NCI-H2107 treated with DMSO at 0.1 percent for 48 hours (cell line): ENCODE measurements around the gene CDK2.
"Not testable (repeated sequence)": the region's sequence is repeated elsewhere in the genome, so short reads cannot be mapped to it uniquely, and the experiment has no call there.

Source experiments
- DNase-seq: peaks from one replicate; lab custom pipeline; 2025; ENCODE audit not compliant: unreplicated experiment; lab: John Stamatoyannopoulos, UW

The CDK2 gene

GRCh38 chr12:55966408-55967281, at the start of gene CDK2:
Gene CDK2 (plus strand): TSS chr12:55966830. CDS start chr12:55967009, 179 bp downstream.
- peak; percentile 64 for DNase-seq

DNA sequence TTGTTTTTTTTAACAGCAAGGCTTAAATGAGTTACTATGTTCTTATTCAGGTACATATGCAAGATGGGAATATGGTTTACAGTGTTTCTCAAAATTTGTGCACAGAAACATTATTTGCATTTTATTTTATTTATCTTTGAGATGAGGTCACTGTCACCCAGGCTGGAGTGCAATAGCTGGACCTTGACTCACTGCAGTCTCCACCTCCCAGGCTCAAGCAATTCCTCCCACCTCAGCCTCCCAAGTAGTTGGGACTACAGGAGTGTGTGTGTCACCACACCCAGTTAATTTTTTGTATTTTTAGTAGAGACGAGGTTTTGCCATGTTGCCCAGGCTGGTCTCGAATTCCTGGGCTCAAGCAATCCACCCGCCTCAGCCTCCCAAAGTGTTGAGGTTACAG, 47.6 kb upstream of the CDK2 start:
- DNase-seq = not testable (repeated sequence)

GRCh38 chr12:55922126-55922525, 44.5 kb upstream of the CDK2 start:
- DNase-seq = no peak

- DNase-seq = not testable (repeated sequence)
Observed at GRCh38 chr12:55923648-55924047, 43.0 kb upstream of the CDK2 start.

GRCh38 chr12:55925371-55925770, 41.3 kb upstream of the CDK2 start:
- DNase-seq = no peak

- no peak for DNase-seq
Observed at GRCh38 chr12:55925870-55926737, 40.5 kb upstream of the CDK2 start.

GRCh38 chr12:55926738-55927587, 39.7 kb upstream of the CDK2 start:
- DNase-seq = peak; percentile 96

GRCh38 chr12:55927588-55928502, 38.8 kb upstream of the CDK2 start, which contains the start of gene PYM1:
Gene PYM1 (minus strand): TSS chr12:55927894. CDS start chr12:55927761, 133 bp downstream.
- peak; percentile 28 for DNase-seq

DNA sequence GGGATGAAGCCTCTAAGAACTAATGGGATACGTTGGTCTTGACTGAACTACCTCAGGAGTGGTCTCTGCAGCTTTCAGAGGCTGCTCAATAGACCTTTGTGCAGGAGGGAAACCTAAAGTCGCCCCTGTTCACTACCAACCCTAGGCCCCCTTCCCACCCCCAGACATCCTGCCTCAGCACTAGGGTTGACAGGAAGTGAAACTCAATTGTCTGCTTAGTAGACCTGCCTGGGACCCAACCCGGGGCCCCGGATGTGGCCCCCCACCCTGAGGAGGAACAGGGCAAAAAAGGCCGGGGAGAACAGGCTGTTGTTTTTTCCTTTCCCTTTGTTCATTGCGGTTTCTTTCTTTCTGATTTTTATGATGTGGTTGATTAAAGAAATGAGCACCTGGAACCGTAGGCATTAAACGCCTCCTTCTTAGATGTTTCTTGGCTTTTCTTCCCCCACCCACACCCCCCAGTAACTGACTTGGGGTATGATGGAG, 37.3 kb upstream of the CDK2 start:
- no peak for DNase-seq

DNA sequence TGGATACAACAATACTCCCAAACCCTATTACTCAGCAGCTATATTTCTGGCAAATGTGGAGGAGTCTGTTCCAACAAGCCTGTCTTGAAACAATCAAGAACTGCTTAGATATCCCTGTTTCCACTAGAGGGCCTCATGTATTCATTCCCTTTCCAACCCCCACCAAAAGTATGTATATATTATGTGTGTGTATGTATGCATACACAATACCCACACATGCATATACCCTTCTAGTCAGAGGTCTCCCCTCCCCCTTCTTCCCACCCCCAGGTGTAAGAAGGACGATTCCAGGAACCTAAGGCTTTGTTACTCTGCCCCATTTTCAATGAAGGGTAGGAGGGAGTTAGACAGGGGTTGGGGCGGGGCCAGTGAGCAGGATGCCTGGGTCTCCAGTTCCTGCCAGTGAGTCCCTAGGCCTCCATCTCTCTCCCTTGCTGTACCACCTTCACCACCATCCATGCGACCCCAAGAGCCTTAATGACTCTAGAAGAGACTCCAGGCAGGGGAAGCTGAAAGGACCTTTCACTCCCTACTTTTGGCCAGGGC, 35.8 kb upstream of the CDK2 start, which contains the start of gene DGKA:
TSS of gene DGKA (plus strand) at position 392 of the 546 bp plus-strand sequence. CDS start 5,342 bp downstream, outside the sequence.
- peak; percentile 37 for DNase-seq

GRCh38 chr12:55931317-55931779, 35.3 kb upstream of the CDK2 start:
- no peak for DNase-seq

- DNase-seq = no peak
Observed at GRCh38 chr12:55931780-55932550, 34.7 kb upstream of the CDK2 start.

DNA sequence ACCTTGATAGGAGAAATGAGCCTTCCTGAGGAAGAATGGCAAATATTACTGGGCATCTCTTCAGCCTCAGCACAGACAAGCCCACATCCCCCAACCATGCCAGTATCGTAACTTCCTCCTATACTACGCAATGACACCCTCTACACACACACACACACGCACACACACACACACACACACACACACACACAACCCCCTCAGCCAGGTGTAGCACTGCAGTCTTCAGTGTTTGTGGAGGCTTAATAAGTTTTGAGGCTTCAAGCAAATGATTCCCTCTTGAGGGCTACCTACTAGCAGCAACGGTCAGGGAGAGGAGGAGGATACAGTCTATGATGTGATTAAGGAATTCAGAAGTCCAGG, 34.1 kb upstream of the CDK2 start:
- no peak for DNase-seq

GRCh38 chr12:55933169-55933798, 33.3 kb upstream of the CDK2 start:
- DNase-seq = no peak

- DNase-seq = no peak
Observed at GRCh38 chr12:55933799-55934742, 32.6 kb upstream of the CDK2 start.

GRCh38 chr12:55934773-55935172, 31.9 kb upstream of the CDK2 start:
- no peak for DNase-seq

- DNase-seq = no peak
Observed at GRCh38 chr12:55935738-55936151, 30.9 kb upstream of the CDK2 start.
